CD4-positive, alpha-beta T cell treated with Interleukin-6 for 4 hours (primary cell): ENCODE results near the gene TIMMDC1.

Experiments
- DNase-seq: peaks from one replicate; pipeline ENCODE4 v3.0.0-alpha.2; 2020; ENCODE audit warnings: mixed read lengths

TIMMDC1 gene, protein sequence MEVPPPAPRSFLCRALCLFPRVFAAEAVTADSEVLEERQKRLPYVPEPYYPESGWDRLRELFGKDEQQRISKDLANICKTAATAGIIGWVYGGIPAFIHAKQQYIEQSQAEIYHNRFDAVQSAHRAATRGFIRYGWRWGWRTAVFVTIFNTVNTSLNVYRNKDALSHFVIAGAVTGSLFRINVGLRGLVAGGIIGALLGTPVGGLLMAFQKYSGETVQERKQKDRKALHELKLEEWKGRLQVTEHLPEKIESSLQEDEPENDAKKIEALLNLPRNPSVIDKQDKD

DNA sequence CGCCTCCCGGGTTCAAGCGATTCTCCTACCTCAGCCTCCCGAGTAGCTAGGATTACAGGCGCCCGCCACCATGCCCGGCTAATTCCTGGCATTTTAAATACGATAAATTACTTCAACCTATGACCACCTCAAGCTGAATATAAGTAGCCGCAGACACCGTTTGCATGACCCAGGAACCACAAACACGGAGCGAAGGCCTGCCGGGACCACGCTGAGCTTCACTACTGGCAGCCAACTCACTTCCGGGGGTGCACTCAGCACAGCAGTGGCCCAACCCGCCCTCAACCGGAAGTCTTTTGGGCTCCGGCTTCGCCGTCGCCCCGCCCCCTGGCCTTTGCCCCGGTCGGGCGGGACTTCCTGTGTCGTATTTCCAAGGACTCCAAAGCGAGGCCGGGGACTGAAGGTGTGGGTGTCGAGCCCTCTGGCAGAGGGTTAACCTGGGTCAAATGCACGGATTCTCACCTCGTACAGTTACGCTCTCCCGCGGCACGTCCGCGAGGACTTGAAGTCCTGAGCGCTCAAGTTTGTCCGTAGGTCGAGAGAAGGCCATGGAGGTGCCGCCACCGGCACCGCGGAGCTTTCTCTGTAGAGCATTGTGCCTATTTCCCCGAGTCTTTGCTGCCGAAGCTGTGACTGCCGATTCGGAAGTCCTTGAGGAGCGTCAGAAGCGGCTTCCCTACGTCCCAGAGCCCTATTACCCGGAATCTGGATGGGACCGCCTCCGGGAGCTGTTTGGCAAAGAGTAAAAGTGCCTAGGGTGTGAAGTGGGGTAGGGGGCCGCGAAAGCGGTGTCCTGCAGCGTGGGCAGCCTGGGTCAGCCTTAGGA lies at the start of gene TIMMDC1:
TSS of gene TIMMDC1 (plus strand) at position 362 of the 826 bp plus-strand sequence. CDS start at position 549, 187 bp downstream.
- peak; percentile 97 for DNase-seq

DNA sequence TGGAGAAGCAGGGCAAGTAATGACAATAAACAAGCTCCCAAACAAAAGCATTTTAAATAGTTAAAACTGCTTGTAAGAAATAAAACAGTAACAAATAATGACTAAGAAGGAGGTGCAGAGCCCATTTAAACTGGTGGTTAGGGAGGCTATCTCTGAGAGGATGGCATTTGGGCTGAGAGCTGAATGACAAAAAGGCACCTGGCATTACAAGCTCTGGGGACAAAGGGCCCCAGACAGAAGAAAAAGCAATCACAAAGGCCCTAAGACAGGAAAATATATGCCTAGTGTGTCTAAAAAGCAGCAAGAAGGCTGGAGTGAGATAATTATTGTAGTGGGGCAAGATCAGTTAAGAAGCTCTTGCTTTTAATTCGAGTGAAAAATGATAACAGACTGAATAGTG lies 44.5 kb upstream of the TIMMDC1 start:
- DNase-seq: no peak

DNA sequence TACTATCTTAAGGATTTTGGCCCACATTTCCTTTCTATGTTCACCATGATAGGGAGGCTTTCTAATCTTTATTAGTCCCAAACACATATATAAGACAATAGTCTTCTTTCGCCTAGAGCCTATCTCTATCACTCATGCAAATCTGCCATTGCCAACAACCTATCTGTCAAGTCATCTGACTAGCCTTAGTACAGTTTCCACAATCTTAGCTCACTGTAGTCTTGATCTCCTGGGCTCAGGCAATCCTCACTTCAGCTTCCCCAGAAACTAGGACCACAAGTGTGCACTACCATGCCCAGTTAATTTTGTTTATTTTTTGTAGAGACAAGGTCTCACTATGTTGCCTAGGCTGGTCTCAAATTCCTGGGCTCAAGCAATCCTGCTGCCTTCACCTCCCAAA lies 41.9 kb upstream of the TIMMDC1 start:
- no peak for DNase-seq

DNA sequence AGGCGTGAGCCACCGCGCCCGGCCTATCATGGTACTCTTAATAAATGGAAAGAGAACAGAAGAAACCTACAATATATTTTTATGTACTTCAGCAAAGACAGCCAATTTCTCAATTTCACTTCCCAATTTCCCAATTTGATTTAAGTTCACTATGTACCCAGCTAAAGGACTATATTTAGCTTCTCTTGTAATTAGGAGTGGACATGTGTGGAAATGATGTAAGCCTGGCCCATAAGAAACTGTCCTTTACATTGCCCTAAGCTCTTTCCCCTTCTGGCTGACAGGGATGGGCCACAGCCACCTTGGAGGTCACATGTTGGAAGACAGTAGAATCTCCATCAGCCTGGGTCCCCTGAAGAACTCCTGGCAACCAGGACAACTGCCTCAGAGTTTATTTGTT lies 41.1 kb upstream of the TIMMDC1 start:
- DNase-seq: no peak

DNA sequence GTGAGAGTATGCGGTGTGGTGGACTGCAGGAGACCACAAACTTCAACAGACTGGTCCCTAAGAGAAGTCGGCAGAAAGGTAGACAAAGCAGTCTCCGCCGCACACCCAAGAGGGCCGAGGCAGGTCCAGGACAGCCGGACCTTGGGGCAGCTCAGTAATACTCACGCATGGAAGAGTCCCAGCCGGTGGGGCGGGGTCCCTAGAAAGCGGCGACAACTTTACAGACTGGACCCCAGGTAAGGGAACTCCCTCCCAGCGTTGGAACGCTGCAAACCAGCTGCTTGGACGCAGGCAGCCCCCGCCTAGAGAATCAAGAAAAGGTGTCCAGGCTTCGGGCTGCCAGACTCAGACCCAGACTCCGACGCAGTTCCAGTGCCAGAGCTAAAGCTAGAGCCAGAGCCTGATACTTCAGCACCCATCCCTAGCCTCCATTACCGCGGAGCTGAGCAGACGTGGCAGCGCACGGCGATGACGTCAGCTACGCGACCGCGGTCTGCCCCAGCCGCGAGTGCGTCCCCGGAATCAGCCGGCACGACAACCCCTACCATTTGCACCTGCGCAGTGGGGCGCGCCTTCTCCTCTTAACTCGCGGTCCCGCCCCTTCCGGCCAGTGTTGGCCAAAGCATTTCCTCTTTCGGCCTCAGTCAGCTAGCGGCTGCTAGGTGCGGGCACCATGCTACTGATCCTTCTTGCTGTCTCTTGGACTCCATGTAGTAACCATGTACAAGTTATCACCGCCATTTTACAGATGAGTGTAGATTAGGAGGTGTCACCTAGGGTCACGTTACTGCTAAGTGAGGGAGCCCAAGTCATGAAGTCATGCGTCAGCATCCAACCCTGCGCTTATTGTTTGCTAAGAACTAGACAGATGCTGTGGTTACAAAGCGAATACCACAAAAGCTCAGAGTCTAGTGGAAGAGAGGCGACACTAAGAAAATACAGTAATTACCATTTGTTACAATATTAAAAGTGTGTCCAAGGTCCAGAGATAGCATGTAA lies 34.9 kb upstream of the TIMMDC1 start, which contains the start of gene TMEM39A:
TSS of gene TMEM39A (minus strand) at position 445 of the 999 bp plus-strand sequence. CDS start 1,541 bp downstream, outside the sequence.
- peak; percentile 98 for DNase-seq

DNA sequence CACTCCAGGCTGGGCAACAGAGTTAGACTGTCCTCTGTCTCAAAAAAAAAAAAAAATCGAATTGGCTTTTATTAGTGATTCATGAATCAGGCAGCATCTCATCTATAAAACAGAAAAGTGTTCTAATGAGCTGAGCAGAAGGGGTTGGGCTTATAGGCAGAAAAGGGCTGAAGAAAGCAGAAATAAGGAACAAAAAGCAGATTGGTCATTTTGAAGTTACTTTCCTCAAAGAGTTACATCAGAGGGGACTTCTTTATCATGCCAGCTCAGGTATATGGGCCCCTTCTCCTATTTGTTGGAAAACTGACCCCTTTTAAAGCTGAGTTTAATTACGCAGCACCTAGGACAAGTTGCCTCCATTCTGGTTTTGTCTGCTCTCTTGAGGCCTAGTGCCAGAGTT lies 30.3 kb upstream of the TIMMDC1 start:
- DNase-seq: no peak

DNA sequence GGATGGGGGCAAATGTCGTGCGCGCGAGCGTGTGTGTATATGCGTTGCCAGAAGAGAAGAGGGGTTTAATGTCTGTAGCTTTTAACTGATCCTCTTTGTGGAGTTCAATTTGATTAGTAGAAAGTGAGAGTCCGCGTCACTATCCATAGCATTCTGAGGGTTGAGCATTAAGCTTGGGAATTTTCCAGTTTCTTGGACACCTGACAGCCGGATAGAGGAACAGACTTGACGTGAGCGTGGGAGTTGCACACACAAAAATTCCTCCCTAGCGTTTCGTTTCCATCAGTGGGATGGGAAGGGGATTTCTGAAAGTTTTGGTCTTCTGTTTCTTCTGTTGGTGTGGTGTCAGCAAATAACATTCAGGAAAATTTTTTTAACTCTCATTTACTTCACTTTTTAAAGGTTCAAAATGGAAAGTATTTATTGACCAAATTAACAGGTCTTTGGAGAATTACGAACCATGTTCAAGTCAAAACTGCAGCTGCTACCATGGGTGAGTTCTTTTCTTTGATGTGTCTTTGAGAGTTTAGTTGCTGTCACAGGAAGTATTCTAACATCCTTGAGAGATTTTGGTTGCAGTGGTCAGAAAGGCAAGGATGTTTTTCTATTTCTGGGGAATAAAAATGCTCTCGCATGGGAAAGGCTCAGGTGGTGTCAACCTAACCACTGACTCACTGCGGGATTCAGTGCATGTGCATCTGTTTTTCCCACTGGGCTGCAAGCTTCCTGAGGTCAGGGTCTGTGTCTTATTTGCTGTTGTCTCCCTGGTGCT lies 28.7 kb upstream of the TIMMDC1 start:
- no peak for DNase-seq

DNA sequence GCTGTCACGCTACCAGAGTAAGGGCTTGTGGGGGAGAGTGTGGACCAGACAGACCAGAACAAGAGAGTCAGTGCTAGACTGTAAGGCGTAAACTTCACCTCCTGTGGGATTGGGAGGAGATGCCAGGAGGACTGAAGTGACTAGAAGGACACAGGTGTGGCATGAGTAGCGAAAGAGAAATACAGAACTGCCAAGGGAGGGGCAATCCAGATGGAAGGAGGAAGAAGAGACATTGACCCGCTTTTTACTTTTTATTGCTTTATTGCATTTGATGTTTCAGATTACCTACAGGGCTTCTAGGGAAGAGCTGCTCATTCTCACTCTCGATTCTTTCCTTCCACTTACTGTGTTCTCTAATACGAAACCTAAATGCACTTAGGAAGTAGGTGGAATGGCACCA lies 27.5 kb upstream of the TIMMDC1 start:
- no peak for DNase-seq

DNA sequence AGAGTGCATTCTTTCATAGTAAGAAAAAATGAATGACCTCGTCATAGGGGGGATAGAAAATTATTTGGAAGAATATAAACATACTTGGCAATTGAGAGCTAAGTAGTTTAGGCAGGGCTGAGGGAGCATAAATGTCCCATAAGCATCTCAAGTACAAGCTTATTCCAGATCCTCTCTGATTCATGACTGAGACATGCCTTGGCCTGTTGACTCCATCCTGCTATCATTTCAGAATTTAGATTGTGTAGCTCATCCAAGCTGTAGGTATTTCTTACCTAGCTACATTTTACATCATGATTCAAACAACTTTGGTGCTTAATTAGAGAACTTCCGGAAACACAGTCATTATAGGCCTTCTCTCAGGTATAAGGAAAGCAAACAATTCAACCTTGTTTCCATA lies 17.3 kb upstream of the TIMMDC1 start:
- no peak for DNase-seq

DNA sequence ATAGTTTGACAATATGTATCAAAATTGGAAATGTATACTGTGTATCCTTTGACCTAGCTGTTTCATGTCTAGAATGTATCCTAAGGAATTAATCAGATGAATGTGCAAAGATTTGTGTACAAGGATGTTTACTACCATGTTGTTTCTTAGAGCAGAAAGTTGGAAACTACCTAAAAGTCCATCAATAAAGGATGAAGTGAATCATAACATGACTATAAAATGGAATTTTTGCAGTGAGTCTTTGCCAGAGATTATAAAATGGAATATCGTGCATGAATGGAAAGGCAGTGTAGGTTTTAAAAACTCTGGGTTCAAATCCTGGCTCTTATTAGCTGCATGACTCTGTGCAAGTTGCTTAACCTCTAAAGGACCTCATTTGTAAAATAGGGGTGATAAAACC lies 15.2 kb upstream of the TIMMDC1 start:
- no peak for DNase-seq

DNA sequence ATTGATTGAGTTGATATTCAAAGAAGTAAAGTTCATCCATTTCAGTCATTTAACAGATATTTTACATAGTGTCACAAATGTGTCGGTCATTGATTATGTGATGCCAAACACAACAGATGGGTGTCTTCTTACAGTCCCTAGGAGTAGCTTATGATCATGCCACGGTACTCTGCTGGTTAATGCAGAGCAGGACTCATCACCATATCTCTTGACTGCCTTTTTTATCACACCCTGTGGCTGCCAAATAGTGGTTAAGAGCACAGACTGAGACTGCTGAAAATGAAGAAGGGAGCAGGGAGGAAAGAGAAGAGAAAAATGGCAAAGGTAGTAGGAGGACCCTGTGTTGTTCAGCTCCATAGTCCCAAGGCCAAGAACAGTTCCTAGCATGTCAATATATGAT lies 12.8 kb upstream of the TIMMDC1 start:
- DNase-seq: no peak

DNA sequence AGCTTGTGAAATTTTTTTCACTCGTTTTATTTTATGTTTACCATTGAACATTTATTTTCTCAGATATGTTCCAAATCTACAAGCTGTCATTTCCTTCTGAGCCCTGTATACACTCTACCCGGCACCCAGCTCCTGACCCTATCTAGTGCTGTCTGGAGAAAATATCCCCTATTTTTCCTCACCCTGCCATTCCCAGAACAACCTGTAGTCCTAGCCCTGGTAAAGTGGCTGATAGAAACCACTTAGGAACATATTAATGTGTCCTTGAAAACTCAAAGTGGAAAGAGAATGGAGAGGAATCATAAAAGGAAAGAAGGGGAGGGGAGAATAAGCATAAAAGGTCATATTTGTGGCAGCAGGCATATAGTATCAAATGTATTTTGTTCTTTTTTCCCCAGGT lies 8.2 kb upstream of the TIMMDC1 start:
- no peak for DNase-seq

DNA sequence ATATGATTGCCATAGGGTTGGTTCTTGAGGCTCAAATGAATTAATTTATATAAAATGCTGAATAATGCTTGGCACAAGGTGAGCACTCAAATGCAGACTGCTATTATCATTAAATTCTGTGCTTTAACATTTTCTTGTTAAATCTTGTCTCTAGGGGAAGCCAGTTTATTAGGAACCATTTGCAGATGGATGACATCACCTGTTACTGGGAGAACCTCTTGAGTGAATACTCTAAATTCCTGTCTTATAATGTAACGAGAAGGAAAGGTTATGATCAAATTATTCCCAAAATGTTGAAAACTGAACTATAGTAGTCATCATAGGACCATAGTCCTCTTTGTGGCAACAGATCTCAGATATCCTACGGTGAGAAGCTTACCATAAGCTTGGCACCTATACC lies 6.2 kb upstream of the TIMMDC1 start:
- no peak for DNase-seq

DNA sequence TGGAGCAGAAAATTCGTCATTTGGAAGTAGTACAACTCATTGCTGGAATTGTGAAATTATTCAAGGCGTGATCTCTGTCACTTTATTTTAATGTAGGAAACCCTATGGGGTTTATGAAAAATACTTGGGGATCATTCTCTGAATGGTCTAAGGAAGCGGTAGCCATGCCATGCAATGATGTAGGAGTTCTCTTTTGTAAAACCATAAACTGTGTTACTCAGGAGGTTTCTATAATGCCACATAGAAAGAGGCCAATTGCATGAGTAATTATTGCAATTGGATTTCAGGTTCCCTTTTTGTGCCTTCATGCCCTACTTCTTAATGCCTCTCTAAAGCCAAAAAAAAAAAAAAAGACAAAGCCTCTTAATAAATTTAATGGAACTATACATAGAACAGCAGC lies 5.5 kb upstream of the TIMMDC1 start:
- DNase-seq: no peak

DNA sequence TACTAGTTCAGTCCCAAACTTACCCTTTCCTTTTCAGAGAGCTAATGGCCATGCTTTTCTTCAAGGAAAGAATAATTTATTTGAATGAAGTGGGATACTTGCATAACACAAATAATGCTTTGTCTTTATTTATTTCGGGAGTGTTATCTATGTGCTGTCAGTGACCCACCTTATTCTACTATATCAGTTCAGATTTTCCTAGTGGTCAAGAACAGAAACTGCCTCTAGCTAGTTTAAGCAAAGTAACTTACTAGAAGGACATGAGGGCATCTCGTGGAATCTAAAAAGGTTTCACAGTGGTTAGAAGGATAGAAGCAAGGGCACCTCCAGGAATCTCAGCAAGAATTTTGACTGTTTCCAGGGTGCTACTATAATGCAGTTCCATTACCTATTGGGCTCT lies 3.8 kb upstream of the TIMMDC1 start:
- DNase-seq: no peak

DNA sequence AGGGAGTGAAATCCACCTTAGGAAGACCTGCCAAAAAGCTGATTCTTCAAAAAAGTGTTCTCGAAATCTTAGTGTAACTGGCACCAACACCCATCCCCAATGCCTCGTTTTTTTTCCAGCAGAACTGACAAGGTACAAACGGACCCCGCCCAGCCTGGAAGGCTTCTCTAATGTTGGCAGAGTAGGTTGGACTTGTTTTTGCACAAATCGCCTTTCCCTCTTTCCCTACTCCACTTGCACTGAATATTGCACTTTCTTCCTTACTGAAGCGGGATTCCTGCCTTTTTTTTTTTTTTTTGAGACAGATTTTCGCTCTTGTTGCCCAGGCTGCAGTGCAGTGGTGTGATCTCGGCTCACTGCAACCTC lies 544 bp upstream of the TIMMDC1 start:
- DNase-seq: no peak

DNA sequence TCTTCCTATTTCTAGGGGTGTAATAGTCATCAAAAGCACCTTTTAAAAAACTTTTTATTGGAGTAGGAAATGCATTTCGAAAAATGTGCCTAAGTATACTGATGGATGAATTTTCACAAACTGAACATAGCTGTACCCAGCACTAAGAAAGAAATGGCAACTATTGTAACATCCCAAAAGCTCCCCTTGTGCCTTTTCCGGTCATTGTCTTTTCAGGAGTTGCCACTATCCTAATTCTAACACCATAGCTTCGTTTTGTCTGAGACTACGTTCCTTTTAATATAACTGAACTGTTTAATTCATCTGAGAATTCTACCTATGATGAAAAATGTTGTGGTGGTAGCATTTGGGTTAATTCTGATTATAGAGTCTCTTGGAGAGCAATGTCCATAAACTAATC lies 1.9 kb downstream of the TIMMDC1 start:
- no peak for DNase-seq

DNA sequence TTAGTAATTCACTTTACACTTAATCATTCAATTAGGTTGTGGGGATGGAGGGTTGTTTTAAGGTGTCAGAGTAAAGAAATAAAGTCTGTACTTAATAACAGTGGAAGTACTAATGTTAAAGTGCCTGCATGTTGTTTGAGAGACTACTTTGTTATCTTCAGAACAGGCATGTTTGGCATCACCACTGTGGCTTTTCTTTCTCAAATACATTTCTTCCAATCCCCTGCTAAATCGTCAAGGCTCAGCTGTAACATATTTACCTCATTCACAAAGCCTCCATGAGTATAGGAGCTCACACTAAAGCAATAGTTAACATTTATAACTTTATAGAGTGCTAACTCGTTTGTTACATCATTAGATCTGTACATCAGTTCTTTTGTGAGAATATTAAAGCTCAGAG lies 2.6 kb downstream of the TIMMDC1 start:
- no peak for DNase-seq

DNA sequence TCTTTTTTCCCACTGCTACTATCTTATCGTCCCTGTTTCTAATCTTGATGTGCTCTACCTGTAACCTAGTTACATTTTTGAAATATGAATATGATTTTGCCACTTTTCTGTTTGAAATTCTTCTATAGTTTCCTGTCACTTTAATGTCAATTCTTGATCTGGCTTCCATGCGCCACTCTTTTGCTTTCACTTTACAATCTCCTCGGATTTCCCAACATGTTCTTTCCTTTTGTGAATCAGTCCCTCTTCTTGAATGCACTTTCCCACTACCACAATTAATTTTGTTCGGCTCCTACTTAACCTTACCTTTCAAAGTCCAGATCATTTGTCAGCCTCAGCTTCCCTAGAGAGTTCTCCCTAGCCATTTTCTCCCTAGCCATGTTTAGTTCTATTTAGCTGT lies 8.3 kb downstream of the TIMMDC1 start:
- DNase-seq: no peak

DNA sequence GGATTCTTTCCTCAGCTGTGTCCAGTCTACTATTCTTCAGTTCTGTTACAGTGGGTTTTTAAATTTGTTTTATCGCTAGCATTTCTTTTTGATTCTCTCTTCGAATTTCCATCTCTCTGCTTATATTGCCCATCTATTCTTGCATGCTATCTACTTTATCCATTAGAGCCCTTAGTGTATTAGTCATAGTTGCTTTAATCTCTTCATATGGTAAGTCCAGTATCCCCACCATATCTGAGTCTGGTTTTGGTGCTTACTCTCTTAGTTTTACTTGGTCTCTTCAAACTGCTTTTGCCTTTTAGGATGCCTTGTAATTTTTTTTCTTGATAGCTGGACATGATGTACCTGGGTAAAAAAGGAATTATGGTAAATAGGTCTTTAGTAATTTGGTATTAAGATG lies 9.1 kb downstream of the TIMMDC1 start:
- no peak for DNase-seq

DNA sequence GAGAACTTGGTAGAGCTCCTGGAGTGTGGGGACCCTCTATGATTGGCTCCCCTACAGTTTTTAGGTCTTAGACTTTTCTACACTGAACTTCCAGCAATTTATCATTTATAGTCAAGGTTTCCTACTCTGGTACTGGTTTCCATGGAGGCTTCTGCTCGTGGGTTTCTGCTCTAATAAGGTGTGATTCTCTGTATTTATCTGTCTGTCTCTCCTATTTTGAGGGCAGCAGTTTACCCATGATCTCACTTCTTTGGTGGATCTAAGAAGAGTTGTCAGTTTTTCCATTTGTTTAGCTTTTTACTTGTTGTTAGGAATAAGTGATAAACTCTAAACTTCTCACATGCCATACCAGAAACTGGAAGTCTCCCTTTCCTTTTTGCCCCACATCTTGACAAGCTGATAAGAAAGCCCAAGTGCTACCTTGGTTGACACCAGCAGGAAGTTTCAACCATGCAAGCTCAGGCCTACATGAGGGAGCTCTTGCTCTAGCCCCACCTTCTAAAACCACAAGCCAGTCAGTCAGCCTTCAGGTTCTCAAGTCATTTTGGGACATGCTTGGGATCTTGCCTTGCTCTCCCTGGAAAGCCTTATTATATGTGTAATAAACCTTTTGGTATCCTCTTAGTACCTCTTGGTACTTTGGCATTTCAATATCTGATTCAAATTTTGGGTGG lies 10.0 kb downstream of the TIMMDC1 start:
- no peak for DNase-seq

DNA sequence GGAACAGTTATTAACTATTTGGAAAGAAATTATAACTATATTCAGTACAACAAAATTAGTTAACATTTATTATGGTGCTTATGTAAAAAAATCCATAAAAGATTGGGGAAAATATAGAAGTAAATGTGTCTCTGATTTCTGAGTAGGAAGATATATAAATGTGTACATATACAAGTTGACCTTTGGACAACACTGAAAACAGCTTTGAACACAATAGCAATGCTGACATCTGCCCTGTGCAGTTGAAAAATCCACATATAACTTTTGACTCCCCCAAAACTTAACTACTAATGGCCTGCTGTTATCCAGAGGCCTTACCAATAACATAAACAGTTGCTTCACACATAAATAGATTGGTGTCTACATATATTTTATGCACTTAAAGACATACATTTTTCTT lies 12.3 kb downstream of the TIMMDC1 start:
- DNase-seq: no peak
